Stimulated activated CD8-positive, alpha-beta memory T cell treated with anti-CD3 and anti-CD28 coated beads, Interleukin-7, amount 100 ng/mL, for 1 hour (primary cell): ENCODE results near the gene NFATC2IP.
"Not testable (repeated sequence)": the region's sequence is repeated elsewhere in the genome, so short reads cannot be mapped to it uniquely, and the experiment has no call there.

ENCODE experiments used
- DNase-seq, 2 donors: peaks; one replicate each; pipeline ENCODE4 v3.0.0-alpha.2; 2020; ENCODE audit warnings: low read depth in 2 of 2

NFATC2IP gene

GRCh38 chr16:28974007-28974436, 23.3 kb downstream of the NFATC2IP start:
- DNase-seq, result no peak

- DNase-seq, result peak; percentile 81 to 82
Observed at GRCh38 chr16:28974437-28975157, 23.9 kb downstream of the NFATC2IP start, which contains the start of gene SPNS1. SPNS1 (plus strand) TSS chr16:28974778; CDS start chr16:28975152, 374 bp downstream.

GRCh38 chr16:28975158-28975599, 24.4 kb downstream of the NFATC2IP start:
- DNase-seq, result no peak

GRCh38 chr16:28977703-28978662, 27.2 kb downstream of the NFATC2IP start:
- DNase-seq, result no peak

GRCh38 chr16:28980330-28980729, 29.6 kb downstream of the NFATC2IP start:
- DNase-seq, result not testable (repeated sequence)

- DNase-seq, result no peak
Observed at GRCh38 chr16:28980929-28981328, 30.2 kb downstream of the NFATC2IP start.

- DNase-seq, result no peak
Observed at GRCh38 chr16:28981517-28981916, 30.8 kb downstream of the NFATC2IP start.

- no peak for DNase-seq
Observed at GRCh38 chr16:28982418-28982817, 31.7 kb downstream of the NFATC2IP start.

- DNase-seq, result no peak
Observed at GRCh38 chr16:28982949-28983348, 32.2 kb downstream of the NFATC2IP start.

GRCh38 chr16:28983644-28984043, 32.9 kb downstream of the NFATC2IP start:
- no peak for DNase-seq

GRCh38 chr16:28984091-28984490, 33.4 kb downstream of the NFATC2IP start:
- no peak for DNase-seq

- peak; percentile 46 to 53 for DNase-seq
Observed at GRCh38 chr16:28984619-28985135, 33.9 kb downstream of the NFATC2IP start, which contains the start of gene LAT. LAT (plus strand) TSS chr16:28985052; CDS start chr16:28985418, 366 bp downstream.

- no peak for DNase-seq
Observed at GRCh38 chr16:28985211-28986041, 34.7 kb downstream of the NFATC2IP start.

- no peak for DNase-seq
Observed at GRCh38 chr16:28986046-28986445, 35.3 kb downstream of the NFATC2IP start.

GRCh38 chr16:28986492-28986891, 35.8 kb downstream of the NFATC2IP start:
- DNase-seq, result no peak

- DNase-seq, result no peak
Observed at GRCh38 chr16:28987170-28987853, 36.6 kb downstream of the NFATC2IP start.

- no peak for DNase-seq
Observed at GRCh38 chr16:28989363-28989762, 38.6 kb downstream of the NFATC2IP start.

GRCh38 chr16:28990375-28991040, 39.8 kb downstream of the NFATC2IP start:
- peak in 1 of 2 donors; percentile 33 for DNase-seq

- no peak for DNase-seq
Observed at GRCh38 chr16:28991687-28992086, 41.0 kb downstream of the NFATC2IP start.

GRCh38 chr16:28992496-28992895, 41.8 kb downstream of the NFATC2IP start:
- no peak for DNase-seq
